HPDE6-E6E7 (cell line): Measurements from ENCODE around the gene PACS2.

ENCODE experiments used
- DNase-seq: peaks from one replicate; pipeline ENCODE4 v3.0.0; 2011; ENCODE audit warnings: missing footprints; ENCODE audit errors: extremely low spot score

Gene PACS2

GRCh38 chr14:105367116-105368031 lies 52.8 kb downstream of the PACS2 start:
- no peak for DNase-seq

DNA sequence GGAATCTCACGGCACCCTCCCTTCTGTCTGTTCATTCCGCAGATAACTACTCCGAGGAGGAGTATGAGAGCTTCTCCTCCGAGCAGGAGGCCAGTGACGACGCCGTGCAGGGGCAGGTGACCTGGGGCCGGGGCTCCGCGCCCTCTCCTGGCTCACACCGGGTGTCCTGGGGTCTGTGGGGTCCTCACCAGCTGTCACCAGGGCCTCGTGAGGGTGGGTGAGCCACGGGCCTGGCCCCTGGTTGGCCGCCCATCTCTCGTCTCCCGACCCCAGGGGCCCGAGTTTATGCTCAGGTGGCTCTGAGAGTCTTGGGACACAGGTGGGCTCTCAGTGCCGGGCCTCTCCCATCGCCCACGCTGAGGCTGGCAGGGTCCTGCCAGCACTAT lies 53.5 kb downstream of the PACS2 start:
- DNase-seq, result no peak

DNA sequence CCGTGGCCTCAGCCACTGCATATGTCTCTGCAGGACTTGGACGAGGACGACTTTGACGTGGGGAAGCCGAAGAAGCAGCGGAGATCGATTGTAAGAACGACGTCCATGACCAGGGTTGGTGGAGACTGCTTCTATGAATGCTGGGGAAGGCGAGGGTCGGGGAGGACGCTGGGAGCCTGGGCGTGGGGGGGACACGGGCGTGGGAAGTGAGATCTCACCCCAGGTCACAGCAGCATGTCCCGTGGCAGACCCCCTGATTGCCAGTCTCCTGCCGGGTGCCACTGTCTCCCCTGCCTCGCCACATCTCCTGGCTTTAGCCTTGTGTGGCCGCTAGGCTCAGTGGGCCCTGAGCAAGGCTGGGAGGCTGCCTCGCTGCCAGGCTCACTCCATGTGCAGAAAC lies 53.9 kb downstream of the PACS2 start:
- no peak for DNase-seq

DNA sequence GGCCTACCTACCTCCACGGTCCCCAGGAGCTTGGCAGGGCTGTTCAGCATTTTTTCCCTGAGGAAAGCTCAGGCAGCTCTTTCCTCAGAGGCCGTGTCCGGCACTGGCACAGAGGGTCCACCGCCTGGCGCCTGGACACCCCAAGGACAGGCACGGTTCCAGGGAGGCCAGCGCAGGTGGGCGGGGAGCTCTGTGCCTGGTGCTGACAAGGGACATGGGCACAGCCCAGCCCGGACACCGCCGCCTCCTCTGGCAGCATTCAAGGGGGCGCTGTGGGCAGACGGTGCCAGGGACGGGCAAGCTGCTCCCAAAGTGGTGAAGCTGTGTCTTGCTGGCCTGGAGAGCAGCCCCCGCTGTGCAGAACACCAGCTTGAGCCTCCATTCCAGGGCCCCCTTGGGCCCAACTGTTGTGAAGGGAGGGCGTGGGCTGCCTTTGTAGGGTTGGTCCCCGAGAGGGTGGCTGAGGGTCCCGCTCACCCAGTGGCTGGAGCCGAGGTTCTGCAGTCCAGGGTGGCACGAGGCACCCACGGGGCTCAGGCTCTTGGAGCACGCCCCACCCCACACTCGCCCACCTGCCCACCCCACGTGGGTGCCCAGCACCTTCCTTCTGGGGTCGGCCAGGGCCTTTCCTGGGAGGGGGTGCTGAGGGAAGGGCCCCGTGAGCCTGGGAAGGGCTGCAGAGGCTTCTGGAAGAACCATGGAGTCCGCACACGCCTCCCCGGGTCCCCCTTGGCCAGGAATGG lies 54.5 kb downstream of the PACS2 start:
- DNase-seq, result no peak

GRCh38 chr14:105369653-105370040 lies 55.1 kb downstream of the PACS2 start:
- no peak for DNase-seq

DNA sequence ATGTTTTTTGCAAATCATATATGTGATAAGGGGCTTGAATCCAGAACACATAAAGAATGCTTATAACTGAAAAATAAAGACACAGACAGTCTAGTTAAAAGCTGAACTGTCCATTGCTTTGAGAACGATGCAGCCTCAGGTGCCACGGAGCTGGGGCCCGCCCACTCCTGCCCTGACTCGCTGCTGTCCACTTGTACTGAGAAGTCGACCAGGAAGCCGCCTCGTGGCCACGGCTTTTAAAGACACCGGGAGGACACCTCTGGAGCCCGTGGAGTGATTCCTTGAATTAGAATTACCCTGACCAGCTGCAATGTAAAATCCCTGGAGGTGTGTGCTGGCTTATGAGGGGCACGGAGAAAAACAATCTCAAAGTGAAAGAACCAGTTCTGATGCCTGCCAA lies 59.8 kb downstream of the PACS2 start:
- DNase-seq, result peak; percentile 44

DNA sequence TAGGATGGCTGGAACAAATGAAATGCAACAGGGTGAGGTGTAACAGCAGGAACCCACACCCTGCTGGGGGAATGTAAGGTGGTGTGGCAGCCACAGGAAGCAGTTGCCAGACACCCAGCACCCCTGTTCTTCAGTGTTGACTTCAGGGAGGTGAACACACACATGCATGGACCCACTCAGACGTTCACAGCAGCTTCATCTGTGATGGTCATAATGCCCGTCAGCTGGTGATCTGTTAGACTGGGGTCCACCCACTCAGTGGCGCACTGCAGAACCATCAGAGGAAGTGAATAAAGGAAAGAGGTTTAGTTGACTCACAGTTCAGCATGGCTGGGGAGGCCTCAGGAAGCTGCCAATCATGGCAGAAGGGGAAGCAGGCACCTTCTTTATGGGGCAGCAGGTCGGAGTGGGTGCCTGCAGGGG lies 61.1 kb downstream of the PACS2 start:
- no peak for DNase-seq

GRCh38 chr14:105376521-105377440 lies 62.2 kb downstream of the PACS2 start:
- DNase-seq, result no peak

GRCh38 chr14:105377555-105378182 lies 63.1 kb downstream of the PACS2 start:
- no peak for DNase-seq

- DNase-seq, result no peak
Measured at GRCh38 chr14:105378199-105378598, 63.7 kb downstream of the PACS2 start.

DNA sequence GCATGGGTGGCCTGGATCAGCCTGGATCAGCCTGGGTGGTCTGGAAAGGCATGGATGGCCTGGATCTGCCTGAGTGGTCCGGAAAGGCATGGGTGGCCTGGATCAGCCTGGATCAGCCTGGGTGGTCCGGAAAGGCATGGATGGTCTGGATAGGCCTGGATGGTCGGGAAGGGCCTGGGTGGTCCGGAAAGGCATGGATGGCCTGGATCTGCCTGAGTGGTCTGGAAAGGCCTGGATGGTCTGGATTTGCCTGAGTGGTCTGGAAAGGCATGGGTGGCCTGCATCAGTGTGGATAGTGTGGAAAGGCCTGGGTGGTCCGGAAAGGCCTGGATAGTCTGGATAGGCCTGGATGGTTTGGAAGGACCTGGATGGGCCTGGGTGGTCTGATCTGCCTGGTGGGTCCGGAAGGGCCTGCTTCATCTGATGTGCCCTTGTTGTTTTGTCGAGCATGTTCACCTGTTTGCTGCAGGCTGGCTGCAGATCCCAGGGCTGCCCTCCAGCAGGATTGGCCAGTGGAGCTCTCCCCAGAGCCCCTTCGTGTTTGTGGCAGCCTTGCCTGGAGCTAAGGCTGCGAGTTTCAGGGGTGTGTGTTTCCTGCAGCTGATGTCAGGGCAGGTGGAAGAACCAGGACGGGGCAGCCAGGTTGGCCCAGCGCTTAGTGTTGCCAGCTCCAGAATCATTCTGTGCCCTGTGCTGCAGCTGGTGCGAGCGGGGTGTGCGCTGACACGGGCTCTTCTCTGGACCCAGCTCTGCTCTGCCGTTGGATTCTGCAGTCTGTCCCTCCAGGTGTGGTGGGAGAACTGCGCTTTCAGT lies 64.5 kb downstream of the PACS2 start:
- DNase-seq, result no peak

- no peak for DNase-seq
Measured at GRCh38 chr14:105379946-105380345, 65.4 kb downstream of the PACS2 start.

DNA sequence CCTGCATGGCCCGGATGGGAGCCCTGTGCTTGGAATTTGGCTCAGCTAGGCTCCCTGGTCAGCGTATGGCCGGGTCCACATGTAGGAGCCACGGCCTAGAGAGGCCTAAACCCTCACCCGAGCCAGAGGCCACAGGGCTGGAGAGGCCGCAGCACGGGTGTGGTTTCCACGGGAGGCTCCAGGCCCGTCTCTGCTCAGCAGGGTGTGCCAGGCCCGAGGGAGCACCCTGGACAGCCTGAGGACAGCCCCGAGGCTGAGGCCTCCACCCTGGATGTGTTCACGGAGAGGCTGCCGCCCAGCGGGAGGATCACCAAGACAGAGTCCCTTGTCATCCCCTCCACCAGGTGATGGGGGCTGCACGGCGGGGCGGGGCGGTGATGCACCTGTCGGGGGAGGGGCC lies 66.2 kb downstream of the PACS2 start:
- DNase-seq, result no peak

- DNase-seq, result no peak
Measured at GRCh38 chr14:105381446-105382342, 67.1 kb downstream of the PACS2 start.

DNA sequence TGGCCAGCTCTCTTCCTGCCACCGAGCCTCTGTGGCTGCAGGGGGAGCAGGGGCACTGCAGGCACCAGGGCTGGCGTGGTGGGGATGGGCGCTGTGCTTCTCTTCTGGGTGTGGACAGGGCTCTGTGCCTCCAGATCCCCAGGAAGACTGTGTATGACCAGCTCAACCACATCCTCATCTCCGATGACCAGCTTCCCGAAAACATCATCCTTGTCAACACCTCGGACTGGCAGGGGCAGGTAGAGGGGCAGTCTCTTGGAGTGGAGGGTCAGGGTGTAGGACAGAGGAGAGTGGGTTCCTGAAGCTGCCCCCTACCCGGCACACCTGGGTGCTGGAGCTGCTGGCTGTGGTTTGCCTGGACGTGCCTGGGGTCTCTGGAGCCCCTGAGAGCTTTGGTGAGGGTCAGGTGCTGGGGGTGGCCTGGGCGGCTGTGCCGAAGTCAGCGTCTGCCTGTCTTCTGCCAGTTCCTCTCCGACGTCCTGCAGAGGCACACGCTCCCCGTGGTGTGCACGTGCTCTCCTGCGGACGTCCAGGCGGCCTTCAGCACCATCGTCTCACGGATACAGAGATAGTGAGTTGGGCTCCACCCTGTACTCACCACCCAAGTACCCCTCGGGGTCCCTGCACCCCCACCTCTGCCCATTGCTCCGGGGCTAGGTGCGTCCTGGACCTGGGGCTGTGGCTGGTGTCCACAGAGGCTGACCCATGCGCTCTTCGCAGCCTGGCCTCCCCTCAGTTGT lies 68.0 kb downstream of the PACS2 start:
- DNase-seq, result no peak

DNA sequence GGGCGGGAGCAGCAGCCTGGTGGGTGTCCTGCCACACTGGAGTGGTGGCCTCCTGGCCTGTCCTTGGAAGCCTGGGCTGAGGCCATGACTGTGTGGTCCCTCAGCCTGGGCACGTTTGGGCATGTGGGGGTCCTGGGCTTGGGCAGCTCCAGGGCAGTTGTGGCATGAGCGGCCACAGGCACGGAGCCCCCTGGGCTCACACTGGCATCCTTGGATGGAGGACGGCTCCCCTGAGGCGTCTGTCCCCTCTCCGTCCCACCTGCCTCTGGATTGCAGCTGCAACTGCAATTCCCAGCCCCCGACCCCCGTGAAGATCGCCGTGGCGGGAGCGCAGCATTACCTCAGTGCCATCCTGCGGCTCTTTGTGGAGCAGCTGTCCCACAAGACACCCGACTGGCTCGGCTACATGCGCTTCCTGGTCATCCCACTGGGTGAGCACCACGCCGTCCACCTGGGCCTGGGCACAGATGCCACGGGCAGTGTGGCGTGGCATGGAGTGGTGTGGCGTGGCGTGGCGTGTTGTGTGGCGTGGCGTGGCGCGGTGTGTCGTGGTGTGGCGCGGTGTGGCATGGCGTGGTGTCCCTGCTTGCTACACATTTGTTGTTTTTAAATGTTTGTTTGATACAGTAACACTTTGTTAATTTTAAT lies 68.7 kb downstream of the PACS2 start:
- no peak for DNase-seq

DNA sequence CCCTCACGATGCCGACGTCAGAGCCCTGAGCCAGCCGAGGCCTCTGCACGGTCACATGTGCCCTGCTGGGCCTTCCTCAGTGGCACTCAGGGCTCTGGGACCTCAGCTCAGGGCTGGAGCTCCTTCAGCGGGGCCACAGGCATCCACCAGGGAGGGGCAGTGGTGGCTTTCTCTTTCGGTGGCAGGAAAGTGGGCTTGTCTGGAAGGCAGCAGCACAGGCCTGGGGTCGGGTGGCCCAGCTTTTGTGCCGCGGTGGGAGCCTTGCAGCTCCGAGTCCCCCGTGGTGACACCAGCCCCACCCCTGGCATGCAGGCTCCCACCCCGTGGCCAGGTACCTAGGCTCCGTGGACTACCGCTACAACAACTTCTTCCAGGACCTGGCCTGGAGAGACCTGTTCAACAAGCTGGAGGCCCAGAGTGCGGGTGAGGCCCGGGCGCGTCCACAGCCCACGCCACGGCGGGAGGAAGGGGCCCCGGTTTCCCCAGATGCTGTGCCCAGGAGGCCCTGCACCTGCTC lies 69.6 kb downstream of the PACS2 start:
- no peak for DNase-seq
